ENCODE measurements around the gene FLRT1. TPM values are rescaled to one million over a fixed set of nuclear protein-coding genes. Genes with fewer than 3 reads are reported as not detected.

Gene FLRT1
- total RNA-seq, 1 donor from 2014 or later: 0.52 TPM

GRCh38 chr11:64035081-64035524 lies 628 bp upstream of the FLRT1 start:
- H3K4me1 ChIP-seq (ENCODE audit: control insufficient read depth in 3 of 3, insufficient read depth in 3 of 3, low read length in 3 of 3): peaks cover 4 to 52% (median 38%) of the 10 kb centered on the region in 3 donors
- no peaks in the 10 kb centered on the region for H3K36me3 ChIP-seq (ENCODE audit: control insufficient read depth in 3 of 3, insufficient read depth in 3 of 3, low read length in 3 of 3)
- H3K27me3 ChIP-seq (ENCODE audit: control insufficient read depth in 3 of 3, insufficient read depth in 3 of 3, low read length in 3 of 3): peaks cover 0 to 5% (median 0%) of the 10 kb centered on the region in 3 donors
- peak overlapping the region in 1 of 3 donors; percentile 16 for H3K9ac ChIP-seq (ENCODE audit: low read depth in 1 of 3, low read length in 3 of 3)
- no peaks in the 10 kb centered on the region for H3K9me3 ChIP-seq (ENCODE audit: control insufficient read depth in 3 of 3, low read length in 3 of 3)
- peak overlapping the region in 1 of 3 donors; percentile 13 for H3K4me3 ChIP-seq (ENCODE audit: low read length in 3 of 3)
- H3K27ac ChIP-seq (ENCODE audit: low read depth, low read length): no peak overlapping the region

GRCh38 chr11:64036087-64037026 lies 626 bp downstream of the FLRT1 start:
- peak overlapping the region; percentile 30 for H3K27ac ChIP-seq (ENCODE audit: low read depth, low read length)
- H3K36me3 ChIP-seq (ENCODE audit: control insufficient read depth in 3 of 3, insufficient read depth in 3 of 3, low read length in 3 of 3): no peaks in the 10 kb centered on the region
- peak overlapping the region in 2 of 3 donors; percentile 48 to 58 for H3K4me3 ChIP-seq (ENCODE audit: low read length in 3 of 3)
- peaks cover 0 to 5% (median 0%) of the 10 kb centered on the region in 3 donors for H3K27me3 ChIP-seq (ENCODE audit: control insufficient read depth in 3 of 3, insufficient read depth in 3 of 3, low read length in 3 of 3)
- H3K9ac ChIP-seq (ENCODE audit: low read depth in 1 of 3, low read length in 3 of 3): peak overlapping the region in 2 of 3 donors; percentile 54 to 64
- H3K9me3 ChIP-seq (ENCODE audit: control insufficient read depth in 3 of 3, low read length in 3 of 3): no peaks in the 10 kb centered on the region
- H3K4me1 ChIP-seq (ENCODE audit: control insufficient read depth in 3 of 3, insufficient read depth in 3 of 3, low read length in 3 of 3): peaks cover 4 to 49% (median 35%) of the 10 kb centered on the region in 3 donors

- Histone ChIP-seq H3K9me3 (ENCODE audit: control insufficient read depth in 3 of 3, low read length in 3 of 3) (no peaks in the 10 kb centered on the region), H3K27me3 (ENCODE audit: control insufficient read depth in 3 of 3, insufficient read depth in 3 of 3, low read length in 3 of 3) (peaks cover 0 to 5% (median 0%) of the 10 kb centered on the region in 3 donors), H3K4me1 (ENCODE audit: control insufficient read depth in 3 of 3, insufficient read depth in 3 of 3, low read length in 3 of 3) (peaks cover 4 to 42% (median 30%) of the 10 kb centered on the region in 3 donors), H3K4me3 (ENCODE audit: low read length in 3 of 3) (peak overlapping the region in 2 of 3 donors; percentile 22 to 48), H3K27ac (ENCODE audit: low read depth, low read length) (peak overlapping the region; percentile 30), H3K9ac (ENCODE audit: low read depth in 1 of 3, low read length in 3 of 3) (peak overlapping the region; percentile 33 to 64 (median 53)), H3K36me3 (ENCODE audit: control insufficient read depth in 3 of 3, insufficient read depth in 3 of 3, low read length in 3 of 3) (no peaks in the 10 kb centered on the region)
Observed at GRCh38 chr11:64037027-64037634, 1.4 kb downstream of the FLRT1 start.

- Histone ChIP-seq H3K9ac (ENCODE audit: low read depth in 1 of 3, low read length in 3 of 3) (no peak overlapping the region), H3K27me3 (ENCODE audit: control insufficient read depth in 3 of 3, insufficient read depth in 3 of 3, low read length in 3 of 3) (peaks cover 0 to 5% (median 0%) of the 10 kb centered on the region in 3 donors), H3K36me3 (ENCODE audit: control insufficient read depth in 3 of 3, insufficient read depth in 3 of 3, low read length in 3 of 3) (no peaks in the 10 kb centered on the region)
Observed at GRCh38 chr11:64038500-64038899, 2.8 kb downstream of the FLRT1 start.

GRCh38 chr11:64039012-64039665 lies 3.4 kb downstream of the FLRT1 start:
- Histone ChIP-seq H3K27ac (ENCODE audit: low read depth, low read length) (no peak overlapping the region), H3K9ac (ENCODE audit: low read depth in 1 of 3, low read length in 3 of 3) (no peak overlapping the region), H3K4me1 (ENCODE audit: control insufficient read depth in 3 of 3, insufficient read depth in 3 of 3, low read length in 3 of 3) (peaks cover 4 to 36% (median 23%) of the 10 kb centered on the region in 3 donors), H3K27me3 (ENCODE audit: control insufficient read depth in 3 of 3, insufficient read depth in 3 of 3, low read length in 3 of 3) (peaks cover 0 to 5% (median 0%) of the 10 kb centered on the region in 3 donors), H3K4me3 (ENCODE audit: low read length in 3 of 3) (no peak overlapping the region), H3K9me3 (ENCODE audit: control insufficient read depth in 3 of 3, low read length in 3 of 3) (no peaks in the 10 kb centered on the region), H3K36me3 (ENCODE audit: control insufficient read depth in 3 of 3, insufficient read depth in 3 of 3, low read length in 3 of 3) (no peaks in the 10 kb centered on the region)

More at GRCh38 chr11:64038500-64038899, 2.8 kb downstream of the FLRT1 start:
- no peak overlapping the region for H3K4me3 ChIP-seq (ENCODE audit: low read length in 3 of 3)
- no peaks in the 10 kb centered on the region for H3K9me3 ChIP-seq (ENCODE audit: control insufficient read depth in 3 of 3, low read length in 3 of 3)
- H3K4me1 ChIP-seq (ENCODE audit: control insufficient read depth in 3 of 3, insufficient read depth in 3 of 3, low read length in 3 of 3): peaks cover 4 to 36% (median 23%) of the 10 kb centered on the region in 3 donors
- no peak overlapping the region for H3K27ac ChIP-seq (ENCODE audit: low read depth, low read length)

- H3K27me3 ChIP-seq (ENCODE audit: control insufficient read depth in 3 of 3, insufficient read depth in 3 of 3, low read length in 3 of 3): no peaks in the 10 kb centered on the region
Observed at GRCh38 chr11:64040684-64041322, 5.1 kb downstream of the FLRT1 start.

GRCh38 chr11:64041846-64042245 lies 6.1 kb downstream of the FLRT1 start:
- Histone ChIP-seq H3K27ac (ENCODE audit: low read depth, low read length) (no peak overlapping the region), H3K4me1 (ENCODE audit: control insufficient read depth in 3 of 3, insufficient read depth in 3 of 3, low read length in 3 of 3) (peaks cover 0 to 22% (median 13%) of the 10 kb centered on the region in 3 donors), H3K27me3 (ENCODE audit: control insufficient read depth in 3 of 3, insufficient read depth in 3 of 3, low read length in 3 of 3) (no peaks in the 10 kb centered on the region), H3K9me3 (ENCODE audit: control insufficient read depth in 3 of 3, low read length in 3 of 3) (no peaks in the 10 kb centered on the region), H3K4me3 (ENCODE audit: low read length in 3 of 3) (no peak overlapping the region), H3K9ac (ENCODE audit: low read depth in 1 of 3, low read length in 3 of 3) (no peak overlapping the region), H3K36me3 (ENCODE audit: control insufficient read depth in 3 of 3, insufficient read depth in 3 of 3, low read length in 3 of 3) (no peaks in the 10 kb centered on the region)

More at GRCh38 chr11:64040684-64041322, 5.1 kb downstream of the FLRT1 start:
- Histone ChIP-seq H3K9ac (ENCODE audit: low read depth in 1 of 3, low read length in 3 of 3) (no peak overlapping the region), H3K36me3 (ENCODE audit: control insufficient read depth in 3 of 3, insufficient read depth in 3 of 3, low read length in 3 of 3) (no peaks in the 10 kb centered on the region), H3K27ac (ENCODE audit: low read depth, low read length) (no peak overlapping the region), H3K4me3 (ENCODE audit: low read length in 3 of 3) (no peak overlapping the region), H3K9me3 (ENCODE audit: control insufficient read depth in 3 of 3, low read length in 3 of 3) (no peaks in the 10 kb centered on the region), H3K4me1 (ENCODE audit: control insufficient read depth in 3 of 3, insufficient read depth in 3 of 3, low read length in 3 of 3) (peaks cover 0 to 25% (median 17%) of the 10 kb centered on the region in 3 donors)

- H3K9me3 ChIP-seq (ENCODE audit: control insufficient read depth in 3 of 3, low read length in 3 of 3): no peaks in the 10 kb centered on the region
- H3K9ac ChIP-seq (ENCODE audit: low read depth in 1 of 3, low read length in 3 of 3): no peak overlapping the region
- H3K27me3 ChIP-seq (ENCODE audit: control insufficient read depth in 3 of 3, insufficient read depth in 3 of 3, low read length in 3 of 3): no peaks in the 10 kb centered on the region
- H3K27ac ChIP-seq (ENCODE audit: low read depth, low read length): no peak overlapping the region
- peaks cover 0 to 17% (median 8%) of the 10 kb centered on the region in 3 donors for H3K4me1 ChIP-seq (ENCODE audit: control insufficient read depth in 3 of 3, insufficient read depth in 3 of 3, low read length in 3 of 3)
- no peak overlapping the region for H3K4me3 ChIP-seq (ENCODE audit: low read length in 3 of 3)
- H3K36me3 ChIP-seq (ENCODE audit: control insufficient read depth in 3 of 3, insufficient read depth in 3 of 3, low read length in 3 of 3): no peaks in the 10 kb centered on the region
Observed at GRCh38 chr11:64042301-64042700, 6.6 kb downstream of the FLRT1 start.

- no peak overlapping the region for H3K9ac ChIP-seq (ENCODE audit: low read depth in 1 of 3, low read length in 3 of 3)
- no peak overlapping the region for H3K4me3 ChIP-seq (ENCODE audit: low read length in 3 of 3)
- no peaks in the 10 kb centered on the region for H3K27me3 ChIP-seq (ENCODE audit: control insufficient read depth in 3 of 3, insufficient read depth in 3 of 3, low read length in 3 of 3)
- peaks cover 5 to 14% (median 13%) of the 10 kb centered on the region in 3 donors for H3K4me1 ChIP-seq (ENCODE audit: control insufficient read depth in 3 of 3, insufficient read depth in 3 of 3, low read length in 3 of 3)
- no peaks in the 10 kb centered on the region for H3K9me3 ChIP-seq (ENCODE audit: control insufficient read depth in 3 of 3, low read length in 3 of 3)
- H3K36me3 ChIP-seq (ENCODE audit: control insufficient read depth in 3 of 3, insufficient read depth in 3 of 3, low read length in 3 of 3): no peaks in the 10 kb centered on the region
- H3K27ac ChIP-seq (ENCODE audit: low read depth, low read length): no peak overlapping the region
Observed at GRCh38 chr11:64043545-64043944, 7.8 kb downstream of the FLRT1 start.

Data from skeletal muscle tissue (tissue), 4 donors.